SK-N-SH (cell line): ENCODE results near the gene DDA1. TPM values are rescaled to one million over a fixed set of nuclear protein-coding genes. Genes with fewer than 3 reads are reported as not detected.

Experiments
- CTCF ChIA-PET: fragments of 300-600, 350-600 bp; formaldehyde crosslinking; extraction: SDS; loops from one replicate; lab custom pipeline; 2021; lab: Yijun Ruan, JAX
- POLR2A ChIA-PET: fragments of 350-600 bp; sonication (Branson Sonifier 250); formaldehyde crosslinking; extraction: SDS; loops from one replicate; lab custom pipeline; 2020; ENCODE audit warnings: antibody characterized with exemption, inconsistent platforms; lab: Yijun Ruan, JAX
- DNase-seq: peaks from one replicate; pipeline ENCODE4 v3.0.0; 2012
- H2AFZ ChIP-seq: fragments of 200-600 bp; sonication (generic); 2 replicates; pipeline ENCODE4 v1.8.1; 2016; ENCODE audit warnings: antibody characterized with exemption, mild to moderate bottlenecking, low read depth
- H3F3A ChIP-seq: fragments of 200-600 bp; sonication (generic); replicated peaks from 2 replicates; pipeline ENCODE3; 2016; ENCODE audit warnings: antibody characterized with exemption, mild to moderate bottlenecking; ENCODE audit not compliant: insufficient read depth
- H3K27ac ChIP-seq, 2 experiments: fragments of 200-500 bp in 1 of 2; fragments of 200-600 bp in 1 of 2; sonication (Bioruptor generic) in 1 of 2; sonication (generic), shearing (Covaris generic) in 1 of 2; 2 replicates each; pipeline versions ENCODE4 v1.5.1 to v1.6.1; 2014 to 2016; ENCODE audit warnings: low read depth in 2 of 2, inconsistent platforms in 1 of 2, low read length in 1 of 2, mild to moderate bottlenecking in 1 of 2, mixed read lengths in 1 of 2
- H3K27me3 ChIP-seq: fragments of 200-600 bp; sonication (generic), shearing (Covaris generic); 2 replicates; pipeline ENCODE4 v1.6.1; 2016; ENCODE audit warnings: mixed run types; ENCODE audit not compliant: insufficient read depth
- H3K36me3 ChIP-seq, 2 experiments: fragments of 200-500 bp in 1 of 2; fragments of 200-600 bp in 1 of 2; sonication (Bioruptor generic) in 1 of 2; sonication (generic) in 1 of 2; replicated peaks in 1 of 2; 2 replicates each; pipeline versions ENCODE3 to v1.5.1; 2014 to 2016; ENCODE audit warnings: low read length in 1 of 2, mild to moderate bottlenecking in 1 of 2; ENCODE audit not compliant: insufficient read depth in 2 of 2, control insufficient read depth in 1 of 2
- H3K4me1 ChIP-seq, 2 experiments: fragments of 200-500 bp in 1 of 2; fragments of 200-600 bp in 1 of 2; sonication (Bioruptor generic) in 1 of 2; sonication (generic), shearing (Covaris generic) in 1 of 2; 2 replicates each; pipeline versions ENCODE4 v1.5.1 to v1.6.1; 2014 to 2016; ENCODE audit warnings: low read depth in 1 of 2, low read length in 1 of 2, mixed run types in 1 of 2; ENCODE audit not compliant: insufficient read depth in 2 of 2, control insufficient read depth in 1 of 2
- H3K4me2 ChIP-seq: fragments of 200-600 bp; sonication (generic), shearing (Covaris generic); 2 replicates; pipeline ENCODE4 v1.6.1; 2017; ENCODE audit warnings: mixed run types
- H3K4me3 ChIP-seq, 2 experiments: fragments of 200-500 bp in 1 of 2; fragments of 200-600 bp in 1 of 2; sonication (Bioruptor generic) in 1 of 2; sonication (generic), shearing (Covaris generic) in 1 of 2; 2 replicates each; pipeline versions ENCODE4 v1.5.1 to v1.8.1; 2014 to 2016; ENCODE audit warnings: low read depth in 2 of 2, inconsistent platforms in 1 of 2, low read length in 1 of 2, mild to moderate bottlenecking in 1 of 2, mixed read lengths in 1 of 2, moderate library complexity in 1 of 2
- H3K79me2 ChIP-seq: fragments of 200-600 bp; sonication (generic); 2 replicates; pipeline ENCODE4 v1.8.1; 2017; ENCODE audit warnings: mild to moderate bottlenecking; ENCODE audit not compliant: insufficient read depth
- H3K9ac ChIP-seq: fragments of 200-600 bp; sonication (generic); 2 replicates; pipeline ENCODE4 v1.6.1; 2017; ENCODE audit warnings: mixed run types
- H3K9me2 ChIP-seq: fragments of 200-600 bp; sonication (generic); 2 replicates; pipeline ENCODE4 v1.6.1; 2017; ENCODE audit warnings: mixed run types
- H3K9me3 ChIP-seq: fragments of 200-600 bp; sonication (generic); 2 replicates; pipeline ENCODE4 v1.6.1; 2017; ENCODE audit warnings: mixed run types, mild to moderate bottlenecking, moderate library complexity
- H4K20me1 ChIP-seq: fragments of 200-600 bp; sonication (generic); 2 replicates; pipeline ENCODE4 v1.6.1; 2017; ENCODE audit warnings: mild to moderate bottlenecking, mixed run types; ENCODE audit not compliant: insufficient read depth
- FOXM1 ChIP-seq: IDR thresholded peaks from 2 replicates; pipeline ENCODE4 v1.4.0; 2012; ENCODE audit warnings: low read depth, mild to moderate bottlenecking
- JUND ChIP-seq: IDR thresholded peaks from 2 replicates; pipeline ENCODE4 v1.4.0; 2012
- MEF2A ChIP-seq: IDR thresholded peaks from 2 replicates; pipeline ENCODE4 v1.4.0; 2012; ENCODE audit warnings: low read depth, borderline replicate concordance
- NRF1 ChIP-seq: IDR thresholded peaks from 2 replicates; pipeline ENCODE4 v1.6.1; 2012; ENCODE audit warnings: low read depth, mild to moderate bottlenecking, low read length
- PBX3 ChIP-seq: IDR thresholded peaks from 2 replicates; pipeline ENCODE4; 2012
- POLR2AphosphoS5 ChIP-seq: IDR thresholded peaks from 2 replicates; pipeline ENCODE4 v1.6.1; 2012; ENCODE audit warnings: low read depth, low read length
- RAD21 ChIP-seq: IDR thresholded peaks from 2 replicates; pipeline ENCODE4 v1.6.1; 2012; ENCODE audit warnings: mild to moderate bottlenecking, low read length
- RXRA ChIP-seq: IDR thresholded peaks from 2 replicates; pipeline ENCODE4 v1.4.0; 2012; ENCODE audit warnings: low read depth, mild to moderate bottlenecking, borderline replicate concordance
- TEAD4 ChIP-seq: IDR thresholded peaks from 2 replicates; pipeline ENCODE4 v1.4.0; 2012; ENCODE audit warnings: mild to moderate bottlenecking, borderline replicate concordance; ENCODE audit not compliant: insufficient read depth
- USF2 ChIP-seq: fragments of 150-350 bp; IDR thresholded peaks from 2 replicates; pipeline ENCODE4 v1.6.1; 2017; ENCODE audit warnings: antibody characterized with exemption, low read length, low read depth, borderline replicate concordance
- ZBTB33 ChIP-seq: IDR thresholded peaks from 2 replicates; pipeline ENCODE4 v1.4.0; 2012; ENCODE audit warnings: low read depth, borderline replicate concordance
- WGBS: methylation state at CpG from one replicate; pipeline ENCODE4 v1.1.6; 2017; ENCODE audit warnings: low lambda C conversion rate; 5-methylcytosine and 5-hydroxymethylcytosine counted together
- polyA plus RNA-seq, 3 experiments: library from polyadenylated mRNA; depleted of rRNA; stranded (reverse); fragments of >200 nt; gene quantifications; 2 replicates each; pipeline ENCODE4 v1.2.3, GENCODE V29; 2012
- TF ChIP-seq, protein P1 (sequence below): IDR thresholded peaks from 2 replicates; pipeline ENCODE4 v1.4.0; 2012; ENCODE audit warnings: low read depth, borderline replicate concordance
- TF ChIP-seq, protein P2 (sequence below): fragments of 150-350 bp; IDR thresholded peaks from 2 replicates; pipeline ENCODE4 v1.6.1; 2016; ENCODE audit warnings: mild to moderate bottlenecking, low read depth, low read length

DDA1 gene
- polyA plus RNA-seq, 1 of the 3 experiments (the other 2 are of a cell fraction), result 135 TPM

DNA sequence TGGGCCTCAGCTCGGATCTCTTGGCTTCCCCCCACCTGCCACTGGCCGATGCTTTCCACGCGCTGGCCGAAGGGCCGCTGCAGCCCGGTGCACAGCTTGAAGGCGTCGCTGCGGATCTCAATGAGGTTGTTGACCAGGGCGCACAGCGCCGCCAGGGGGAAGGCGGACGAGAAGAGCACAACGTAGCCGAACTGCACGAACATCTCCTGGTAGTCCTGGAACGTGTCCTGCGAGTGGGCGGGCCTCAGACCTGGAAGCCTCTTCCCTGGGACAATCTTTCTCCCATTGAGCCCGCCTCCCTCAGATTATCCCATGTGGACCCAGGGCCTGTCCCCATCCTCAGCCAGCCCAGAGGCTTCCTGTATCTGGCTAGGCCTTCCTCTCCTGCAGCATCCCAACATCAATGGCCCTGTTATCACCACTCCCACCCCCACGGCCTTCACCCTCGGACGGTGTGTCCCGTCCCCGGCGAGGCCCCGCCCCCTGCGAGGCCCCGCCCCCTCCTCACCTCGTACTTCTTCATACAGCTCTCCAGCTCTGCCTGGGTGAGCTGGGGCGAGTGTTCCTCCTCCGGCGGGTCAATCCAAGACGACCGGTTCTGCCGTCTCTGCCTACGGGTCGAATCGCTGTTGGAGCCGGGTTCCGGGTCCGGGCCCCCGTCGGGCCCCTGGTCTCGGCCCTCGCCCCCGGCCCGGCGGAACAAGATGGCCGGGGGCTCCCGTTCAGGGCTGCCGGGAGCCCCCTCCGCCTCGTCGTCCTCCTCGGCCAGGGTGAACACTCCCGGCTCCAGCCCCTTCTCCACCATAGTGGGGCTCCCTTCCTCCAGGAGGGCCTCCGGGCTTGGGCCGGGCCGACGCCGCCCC lies 18.5 kb downstream of the DDA1 start:
- WGBS, result 76% methylated on average over 32 of the region's 64 CpGs
- H3K4me1 ChIP-seq, result peaks cover 0 to 2% of the 10 kb centered on the region in 2 experiments; a peak in 1 of 4 replicates
- H4K20me1 ChIP-seq, result no peaks in the 10 kb centered on the region
- CTCF ChIA-PET, result interaction anchor here (1.3 kb wide), 1 partner anchor 16 kb away, joined by 4 read pairs; no protein-coding TSS in a partner anchor
- H3F3A ChIP-seq, result peaks cover 2% of the 10 kb centered on the region
- no peaks in the 10 kb centered on the region for H3K9me3 ChIP-seq
- H3K9ac ChIP-seq, result no peak overlapping the region
- peaks cover 0 to 13% of the 10 kb centered on the region in 2 experiments for H3K36me3 ChIP-seq
- no peak overlapping the region for H3K4me2 ChIP-seq
- no peaks in the 10 kb centered on the region for H3K9me2 ChIP-seq
- H2AFZ ChIP-seq, result no peak overlapping the region
- no peak overlapping the region for H3K27ac ChIP-seq
- TF ChIP-seq FOXM1 (no peak), NRF1 (no peak), TEAD4 (no peak)
- TF ChIP-seq, protein P1, sequence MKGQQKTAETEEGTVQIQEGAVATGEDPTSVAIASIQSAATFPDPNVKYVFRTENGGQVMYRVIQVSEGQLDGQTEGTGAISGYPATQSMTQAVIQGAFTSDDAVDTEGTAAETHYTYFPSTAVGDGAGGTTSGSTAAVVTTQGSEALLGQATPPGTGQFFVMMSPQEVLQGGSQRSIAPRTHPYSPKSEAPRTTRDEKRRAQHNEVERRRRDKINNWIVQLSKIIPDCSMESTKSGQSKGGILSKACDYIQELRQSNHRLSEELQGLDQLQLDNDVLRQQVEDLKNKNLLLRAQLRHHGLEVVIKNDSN, result no peak
- TF ChIP-seq, protein P2, sequence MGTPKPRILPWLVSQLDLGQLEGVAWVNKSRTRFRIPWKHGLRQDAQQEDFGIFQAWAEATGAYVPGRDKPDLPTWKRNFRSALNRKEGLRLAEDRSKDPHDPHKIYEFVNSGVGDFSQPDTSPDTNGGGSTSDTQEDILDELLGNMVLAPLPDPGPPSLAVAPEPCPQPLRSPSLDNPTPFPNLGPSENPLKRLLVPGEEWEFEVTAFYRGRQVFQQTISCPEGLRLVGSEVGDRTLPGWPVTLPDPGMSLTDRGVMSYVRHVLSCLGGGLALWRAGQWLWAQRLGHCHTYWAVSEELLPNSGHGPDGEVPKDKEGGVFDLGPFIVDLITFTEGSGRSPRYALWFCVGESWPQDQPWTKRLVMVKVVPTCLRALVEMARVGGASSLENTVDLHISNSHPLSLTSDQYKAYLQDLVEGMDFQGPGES, result no peak
- TF ChIP-seq, all 33 proteins: peak for 0
- POLR2A ChIA-PET, result interaction anchor here (1.1 kb wide), 1 partner anchor 19 kb away, joined by 4 read pairs; the partner anchor contains the start of gene DDA1
- Histone ChIP-seq H3K27me3 (no peaks in the 10 kb centered on the region), H3K79me2 (no peaks in the 10 kb centered on the region), H3K4me3 (no peak overlapping the region)
- DNase-seq, result peak; percentile 85

- H3K27ac ChIP-seq, result no peak overlapping the region
- no peaks in the 10 kb centered on the region for H3K9me2 ChIP-seq
- peaks cover 2% of the 10 kb centered on the region for H3F3A ChIP-seq
- no peaks in the 10 kb centered on the region for H3K9me3 ChIP-seq
- H3K4me1 ChIP-seq, result peaks cover 0 to 10% of the 10 kb centered on the region in 2 experiments; a peak in 1 of 4 replicates
- H3K4me3 ChIP-seq, result no peak overlapping the region
- no peaks in the 10 kb centered on the region for H4K20me1 ChIP-seq
- DNase-seq, result no peak
- no peak overlapping the region for H3K4me2 ChIP-seq
- no peaks in the 10 kb centered on the region for H3K27me3 ChIP-seq
- H3K36me3 ChIP-seq, result peaks cover 0 to 13% of the 10 kb centered on the region in 2 experiments
- no peak overlapping the region for H3K9ac ChIP-seq
- H3K79me2 ChIP-seq, result no peaks in the 10 kb centered on the region
- H2AFZ ChIP-seq, result no peak overlapping the region
- ChIA-PET CTCF (no interaction called here), POLR2A (no interaction called here)
- 97% methylated on average over 73 of the region's 94 CpGs for WGBS
- TF ChIP-seq JUND (no peak), ZBTB33 (no peak), RAD21 (no peak), MEF2A (no peak), RXRA (no peak), FOXM1 (no peak), PBX3 (no peak), POLR2AphosphoS5 (no peak), USF2 (no peak)
- TF ChIP-seq, protein P1, result no peak
- TF ChIP-seq, protein P2, result no peak
Measured at GRCh38 chr19:17328517-17329365, 19.4 kb downstream of the DDA1 start.
